Measurements from ENCODE around the gene HTR2A. TPM values are rescaled to one million over a fixed set of nuclear protein-coding genes. Genes with fewer than 3 reads are reported as not detected.

The HTR2A gene
- polyA plus RNA-seq, 1 donor (not counting 4 experiments of a cell fraction or from before 2014, with no cell fraction given), result not detected

- H2AFZ ChIP-seq (ENCODE audit: control insufficient read depth, low read length), result no peak overlapping the region
- H3K27ac ChIP-seq (ENCODE audit: control insufficient read depth, insufficient read depth, low read length), result no peak overlapping the region
- no peak overlapping the region for H3K4me2 ChIP-seq (ENCODE audit: control insufficient read depth, extremely low read depth, insufficient read depth, low read depth, low read length)
- TF ChIP-seq, protein P1, sequence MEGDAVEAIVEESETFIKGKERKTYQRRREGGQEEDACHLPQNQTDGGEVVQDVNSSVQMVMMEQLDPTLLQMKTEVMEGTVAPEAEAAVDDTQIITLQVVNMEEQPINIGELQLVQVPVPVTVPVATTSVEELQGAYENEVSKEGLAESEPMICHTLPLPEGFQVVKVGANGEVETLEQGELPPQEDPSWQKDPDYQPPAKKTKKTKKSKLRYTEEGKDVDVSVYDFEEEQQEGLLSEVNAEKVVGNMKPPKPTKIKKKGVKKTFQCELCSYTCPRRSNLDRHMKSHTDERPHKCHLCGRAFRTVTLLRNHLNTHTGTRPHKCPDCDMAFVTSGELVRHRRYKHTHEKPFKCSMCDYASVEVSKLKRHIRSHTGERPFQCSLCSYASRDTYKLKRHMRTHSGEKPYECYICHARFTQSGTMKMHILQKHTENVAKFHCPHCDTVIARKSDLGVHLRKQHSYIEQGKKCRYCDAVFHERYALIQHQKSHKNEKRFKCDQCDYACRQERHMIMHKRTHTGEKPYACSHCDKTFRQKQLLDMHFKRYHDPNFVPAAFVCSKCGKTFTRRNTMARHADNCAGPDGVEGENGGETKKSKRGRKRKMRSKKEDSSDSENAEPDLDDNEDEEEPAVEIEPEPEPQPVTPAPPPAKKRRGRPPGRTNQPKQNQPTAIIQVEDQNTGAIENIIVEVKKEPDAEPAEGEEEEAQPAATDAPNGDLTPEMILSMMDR (optimal IDR thresholded peaks at IDR 0.05 in 1 of 3, IDR thresholded peaks at IDR 0.05 in 1 of 3, conservative IDR thresholded peaks at IDR 0.05 in 1 of 3; ENCODE audit: extremely low read depth in 1 of 3, insufficient read depth in 2 of 3, low read length in 3 of 3), result no peak
- no peak for TF ChIP-seq EZH2 (IDR thresholded peaks at IDR 0.05; ENCODE audit: low read length)
- DNase-seq (ENCODE audit: low read depth, low spot score), result no peak
- no peaks in the 10 kb centered on the region for H3K4me1 ChIP-seq (ENCODE audit: control insufficient read depth, extremely low read depth, insufficient read depth, low read length)
- H3K27me3 ChIP-seq (ENCODE audit: control insufficient read depth, extremely low read depth, insufficient read depth, low read length), result no peaks in the 10 kb centered on the region
- no peak overlapping the region for H3K9ac ChIP-seq (ENCODE audit: control insufficient read depth, extremely low read depth, insufficient read depth, low read length)
- no peaks in the 10 kb centered on the region for H3K79me2 ChIP-seq (ENCODE audit: control insufficient read depth, insufficient read depth, low read length)
- FAIRE-seq, result no peak
- H3K4me3 ChIP-seq (ENCODE audit: control insufficient read depth in 2 of 3, extremely low read depth in 1 of 3, insufficient read depth in 2 of 3, low read depth in 1 of 3, low read length in 3 of 3), result no peak overlapping the region
- no peaks in the 10 kb centered on the region for H3K9me3 ChIP-seq (ENCODE audit: control insufficient read depth, low read depth, low read length)
- no peaks in the 10 kb centered on the region for H3K9me1 ChIP-seq (ENCODE audit: control insufficient read depth, extremely low read depth, insufficient read depth, low read length)
- H4K20me1 ChIP-seq (ENCODE audit: control insufficient read depth, extremely low read depth, insufficient read depth, low read length), result no peaks in the 10 kb centered on the region
- dilution Hi-C loops (cut with MboI; ENCODE audit: extremely low pct_ligation_motif_present, low sequenced_read_pairs), result no loop called here
- H3K36me3 ChIP-seq (ENCODE audit: control insufficient read depth in 2 of 2, extremely low read depth in 1 of 2, insufficient read depth in 2 of 2, low read length in 2 of 2), result no peaks in the 10 kb centered on the region
Observed at GRCh38 chr13:46858776-46859175, 38.1 kb downstream of the HTR2A start.

DNA sequence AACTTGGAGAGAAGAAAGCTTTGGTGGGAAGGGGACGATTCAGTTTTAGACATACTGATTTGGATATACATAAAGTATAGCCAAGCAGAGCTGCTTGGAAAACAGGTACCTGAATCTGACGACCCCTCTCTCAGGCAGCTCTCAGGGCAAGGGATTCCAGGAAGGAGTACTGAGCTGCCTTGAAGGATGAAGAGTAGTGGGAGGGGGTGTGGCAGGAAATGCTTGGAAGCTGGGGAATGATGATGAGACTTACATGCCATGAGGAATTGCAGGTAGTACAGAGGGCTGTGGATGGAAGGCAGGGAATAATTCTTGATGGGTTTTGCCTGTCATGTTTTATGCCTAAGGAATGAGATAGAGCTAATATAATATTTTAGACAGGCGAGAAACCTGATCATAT, 38.7 kb downstream of the HTR2A start:
- H2AFZ ChIP-seq (ENCODE audit: control insufficient read depth, low read length), result no peak overlapping the region
- H3K9ac ChIP-seq (ENCODE audit: control insufficient read depth, extremely low read depth, insufficient read depth, low read length), result no peak overlapping the region
- dilution Hi-C loops (cut with MboI; ENCODE audit: extremely low pct_ligation_motif_present, low sequenced_read_pairs), result no loop called here
- no peaks in the 10 kb centered on the region for H4K20me1 ChIP-seq (ENCODE audit: control insufficient read depth, extremely low read depth, insufficient read depth, low read length)
- DNase-seq (ENCODE audit: low read depth, low spot score) (no peak), FAIRE-seq (no peak)
- TF ChIP-seq, protein P1 (optimal IDR thresholded peaks at IDR 0.05 in 1 of 3, IDR thresholded peaks at IDR 0.05 in 1 of 3, conservative IDR thresholded peaks at IDR 0.05 in 1 of 3; ENCODE audit: extremely low read depth in 1 of 3, insufficient read depth in 2 of 3, low read length in 3 of 3), result no peak
- no peak for TF ChIP-seq EZH2 (IDR thresholded peaks at IDR 0.05; ENCODE audit: low read length)
- no peak overlapping the region for H3K4me3 ChIP-seq (ENCODE audit: control insufficient read depth in 2 of 3, extremely low read depth in 1 of 3, insufficient read depth in 2 of 3, low read depth in 1 of 3, low read length in 3 of 3)
- no peaks in the 10 kb centered on the region for H3K9me3 ChIP-seq (ENCODE audit: control insufficient read depth, low read depth, low read length)
- H3K36me3 ChIP-seq (ENCODE audit: control insufficient read depth in 2 of 2, extremely low read depth in 1 of 2, insufficient read depth in 2 of 2, low read length in 2 of 2), result no peaks in the 10 kb centered on the region
- H3K27me3 ChIP-seq (ENCODE audit: control insufficient read depth, extremely low read depth, insufficient read depth, low read length), result peaks cover 5% of the 10 kb centered on the region
- no peak overlapping the region for H3K4me2 ChIP-seq (ENCODE audit: control insufficient read depth, extremely low read depth, insufficient read depth, low read depth, low read length)
- H3K27ac ChIP-seq (ENCODE audit: control insufficient read depth, insufficient read depth, low read length), result no peak overlapping the region
- no peaks in the 10 kb centered on the region for H3K9me1 ChIP-seq (ENCODE audit: control insufficient read depth, extremely low read depth, insufficient read depth, low read length)
- H3K4me1 ChIP-seq (ENCODE audit: control insufficient read depth, extremely low read depth, insufficient read depth, low read length), result no peaks in the 10 kb centered on the region
- no peaks in the 10 kb centered on the region for H3K79me2 ChIP-seq (ENCODE audit: control insufficient read depth, insufficient read depth, low read length)
